Mucosa of descending colon (tissue), 3 donors: ENCODE data around the gene SLC4A4. TPM values are rescaled to one million over a fixed set of nuclear protein-coding genes. Genes with fewer than 3 reads are reported as not detected.
A peak's percentile ranks its signal among the peaks of the same experiment; 100 is the strongest.

Experiments
- ATAC-seq: fragments of 200-7000 bp; cut with Tn5 transposase; one replicate; pipeline ENCODE4 v1.9.1; 2020; ENCODE audit warnings: mild to moderate bottlenecking, moderate library complexity
- DNase-seq, 3 donors: peaks; one replicate each; pipeline ENCODE4 v3.0.0-alpha.2; 2020
- H3K36me3 ChIP-seq: fragments of 200-600 bp; one replicate; pipeline ENCODE4 v1.8.0; 2021; ENCODE audit warnings: low read depth, mild to moderate bottlenecking
- H3K4me1 ChIP-seq: fragments of 200-600 bp; one replicate; pipeline ENCODE4 v1.8.0; 2021; ENCODE audit warnings: low read depth, mild to moderate bottlenecking
- H3K4me3 ChIP-seq: fragments of 200-600 bp; one replicate; pipeline ENCODE4 v1.8.0; 2021; ENCODE audit warnings: mild to moderate bottlenecking
- H3K9me3 ChIP-seq: fragments of 200-600 bp; one replicate; pipeline ENCODE4 v1.8.0; 2021; ENCODE audit warnings: mild to moderate bottlenecking
- intact Hi-C, 2 donors: fragments of 100-400 bp; cut with DNase I in 1 of 2; cut with micrococcal nuclease in 1 of 2; formaldehyde crosslinking; loops; one replicate each; pipeline versions ENCODE4 v1.11.0 to v1.11.1; 2022; cut with DNase I, micrococcal nuclease
- total RNA-seq, 3 donors: library from RNA; stranded (reverse); fragmentation: NEBNext Ultra II Directional in 2 of 3; extraction: Animal tissue kit (Norgen Biotek cat#: 25700) in 2 of 3; gene quantifications; one replicate each; pipeline versions ENCODE4 v1.2.1 to v1.2.4, GENCODE V29; 2021 to 2023
- TF ChIP-seq, protein P1 (sequence below): fragments of 200-600 bp; IDR thresholded peaks from one replicate; pipeline ENCODE4 v1.8.0; 2022; ENCODE audit warnings: antibody characterized with exemption, mild to moderate bottlenecking
- donor health status: DM: no; HTN: no; CAD: no; lungs with moderate emphysema.
- donor health status: DM: no; HTN: no; CAD: no.
- donor health status: DM: no; HTN: yes; CAD: no.

The SLC4A4 gene
- total RNA-seq, 3 donors from 2014 or later: 102 to 248 (median 165) TPM

DNA sequence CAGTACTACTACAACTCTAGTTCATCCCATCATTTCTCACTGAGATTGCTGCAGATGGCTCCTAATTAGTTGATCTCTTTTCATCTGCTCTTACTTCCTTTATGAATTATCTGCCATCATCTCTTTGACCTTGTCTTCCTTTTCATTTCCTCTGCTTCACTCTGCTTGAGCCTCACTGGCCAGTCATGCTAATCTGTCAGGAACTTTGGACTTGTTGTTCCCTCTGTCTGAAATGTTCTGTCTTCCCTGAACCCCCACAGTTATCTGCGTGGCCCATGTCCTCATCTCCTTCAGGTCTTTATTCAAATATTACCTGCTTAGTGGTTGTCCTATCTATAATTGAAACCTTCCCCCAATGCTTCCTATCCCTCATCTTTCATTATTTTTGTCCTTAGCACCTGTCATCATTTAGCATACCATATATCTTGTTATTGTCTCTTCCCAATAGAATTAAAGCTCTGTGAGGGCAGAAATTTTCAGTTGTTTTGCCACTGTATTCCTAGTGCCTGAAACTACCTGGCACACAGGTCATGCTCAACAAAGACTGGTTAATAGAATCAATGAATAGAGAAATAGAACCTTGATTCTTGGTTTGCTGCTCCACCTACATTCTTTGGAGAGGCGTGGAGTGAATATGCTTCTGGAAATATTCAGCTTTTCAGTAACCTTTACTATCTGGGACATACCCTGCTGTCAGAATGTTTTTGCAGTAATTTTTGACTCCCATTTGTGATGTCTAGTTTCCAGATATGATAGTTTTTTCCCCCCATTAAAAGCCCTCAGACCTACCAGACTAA lies 5.0 kb downstream of the SLC4A4 start:
- DNase-seq (no peak), ATAC-seq (peak; percentile 38)
- no peak overlapping the region for H3K4me3 ChIP-seq
- no peaks in the 10 kb centered on the region for H3K9me3 ChIP-seq
- TF ChIP-seq, protein P1, sequence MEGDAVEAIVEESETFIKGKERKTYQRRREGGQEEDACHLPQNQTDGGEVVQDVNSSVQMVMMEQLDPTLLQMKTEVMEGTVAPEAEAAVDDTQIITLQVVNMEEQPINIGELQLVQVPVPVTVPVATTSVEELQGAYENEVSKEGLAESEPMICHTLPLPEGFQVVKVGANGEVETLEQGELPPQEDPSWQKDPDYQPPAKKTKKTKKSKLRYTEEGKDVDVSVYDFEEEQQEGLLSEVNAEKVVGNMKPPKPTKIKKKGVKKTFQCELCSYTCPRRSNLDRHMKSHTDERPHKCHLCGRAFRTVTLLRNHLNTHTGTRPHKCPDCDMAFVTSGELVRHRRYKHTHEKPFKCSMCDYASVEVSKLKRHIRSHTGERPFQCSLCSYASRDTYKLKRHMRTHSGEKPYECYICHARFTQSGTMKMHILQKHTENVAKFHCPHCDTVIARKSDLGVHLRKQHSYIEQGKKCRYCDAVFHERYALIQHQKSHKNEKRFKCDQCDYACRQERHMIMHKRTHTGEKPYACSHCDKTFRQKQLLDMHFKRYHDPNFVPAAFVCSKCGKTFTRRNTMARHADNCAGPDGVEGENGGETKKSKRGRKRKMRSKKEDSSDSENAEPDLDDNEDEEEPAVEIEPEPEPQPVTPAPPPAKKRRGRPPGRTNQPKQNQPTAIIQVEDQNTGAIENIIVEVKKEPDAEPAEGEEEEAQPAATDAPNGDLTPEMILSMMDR: no peak
- no peaks in the 10 kb centered on the region for H3K36me3 ChIP-seq
- intact Hi-C loops: no loop called here
- no peaks in the 10 kb centered on the region for H3K4me1 ChIP-seq

DNA sequence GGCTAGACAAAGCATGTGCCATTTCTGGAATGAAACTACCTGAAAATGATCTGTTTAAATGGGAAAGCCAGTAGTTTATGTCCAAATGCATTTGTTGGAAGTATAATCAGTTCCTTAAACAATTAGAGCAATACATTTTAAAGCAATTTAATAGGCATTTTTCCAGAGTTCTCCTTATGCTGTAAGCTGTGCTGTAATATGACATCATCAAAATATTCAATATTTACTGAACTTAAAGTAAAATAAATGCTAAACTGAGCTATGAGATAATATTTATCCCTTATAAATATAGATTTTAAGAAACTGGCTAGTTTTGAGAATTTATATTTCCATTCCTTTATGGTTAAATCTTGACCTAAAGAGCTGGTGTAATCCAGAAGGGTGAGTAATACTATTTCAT lies 7.9 kb downstream of the SLC4A4 start:
- no peaks in the 10 kb centered on the region for H3K36me3 ChIP-seq
- H3K4me3 ChIP-seq: no peak overlapping the region
- intact Hi-C loops: no loop called here
- TF ChIP-seq, protein P1: no peak
- ATAC-seq: no peak
- no peak for DNase-seq
- no peaks in the 10 kb centered on the region for H3K9me3 ChIP-seq
- no peaks in the 10 kb centered on the region for H3K4me1 ChIP-seq

DNA sequence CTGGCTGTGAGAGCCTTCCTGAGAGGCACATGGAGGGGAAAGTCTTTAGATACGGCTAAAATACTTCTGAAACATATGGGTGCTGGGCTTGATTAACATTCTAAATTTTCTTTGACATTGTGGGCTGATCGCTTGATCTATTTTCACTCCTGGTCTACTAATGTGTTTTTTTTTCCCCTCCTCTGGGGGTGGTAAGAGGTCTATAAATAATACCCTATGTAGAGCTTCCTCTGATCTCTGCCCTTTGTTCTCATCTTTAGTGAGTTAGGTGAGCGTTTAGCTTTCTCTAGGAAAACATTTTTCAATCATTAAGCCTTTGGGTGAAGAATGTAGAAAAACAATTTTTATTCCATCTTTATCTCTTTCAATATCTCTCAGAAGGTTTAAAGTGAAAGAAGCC lies 9.8 kb downstream of the SLC4A4 start:
- no peaks in the 10 kb centered on the region for H3K4me1 ChIP-seq
- H3K9me3 ChIP-seq: no peaks in the 10 kb centered on the region
- TF ChIP-seq, protein P1: no peak
- ATAC-seq: no peak
- no peak for DNase-seq
- H3K4me3 ChIP-seq: no peak overlapping the region
- no peaks in the 10 kb centered on the region for H3K36me3 ChIP-seq
- intact Hi-C loops: no loop called here

DNA sequence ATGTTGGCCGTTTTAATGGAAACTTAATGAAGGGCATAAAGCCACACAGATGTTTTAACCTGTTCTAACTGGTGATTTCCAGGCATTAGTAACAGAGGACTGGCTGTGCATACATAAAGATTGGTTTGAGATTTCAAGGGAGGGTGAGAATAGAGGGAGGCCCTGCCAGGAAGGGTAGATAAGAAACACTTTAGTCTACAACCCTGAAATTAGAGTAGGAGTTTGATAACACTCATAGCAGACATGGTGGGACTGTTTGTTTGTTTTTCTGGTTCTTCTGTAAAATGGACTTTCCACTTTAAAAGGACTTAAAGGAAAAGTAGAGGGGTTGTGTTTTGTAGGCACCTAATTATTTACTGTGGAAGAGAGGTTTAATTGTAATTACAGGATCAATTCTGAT lies 16.2 kb downstream of the SLC4A4 start:
- Histone ChIP-seq H3K9me3 (no peaks in the 10 kb centered on the region), H3K4me1 (no peaks in the 10 kb centered on the region), H3K4me3 (no peak overlapping the region), H3K36me3 (no peaks in the 10 kb centered on the region)
- ATAC-seq: no peak
- DNase-seq: no peak
- TF ChIP-seq, protein P1: no peak
- intact Hi-C loops: no loop called here

DNA sequence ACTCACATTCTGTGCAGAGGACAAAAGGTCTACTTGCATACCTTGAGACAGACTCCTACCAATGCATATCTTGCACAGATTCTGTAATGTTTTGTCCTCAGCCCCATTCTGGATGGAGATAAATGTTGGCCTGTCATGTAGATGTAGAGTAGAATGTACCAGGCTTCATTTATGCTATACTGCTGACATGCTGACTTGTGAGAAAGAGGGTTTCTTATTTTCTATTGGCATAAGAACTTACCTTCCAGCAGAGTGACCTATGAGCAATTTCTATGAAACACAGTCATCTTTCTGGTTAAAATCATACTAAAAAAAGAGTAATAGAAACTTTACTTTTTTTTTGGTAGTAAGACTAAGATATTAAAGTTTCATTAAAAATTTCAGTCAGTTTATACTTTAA lies 17.2 kb downstream of the SLC4A4 start:
- TF ChIP-seq, protein P1: no peak
- no peaks in the 10 kb centered on the region for H3K36me3 ChIP-seq

More for the DNA sequence above, 17.2 kb downstream of the SLC4A4 start:
- intact Hi-C loops: no loop called here
- no peak for ATAC-seq
- Histone ChIP-seq H3K4me1 (no peaks in the 10 kb centered on the region), H3K4me3 (no peak overlapping the region), H3K9me3 (no peaks in the 10 kb centered on the region)
- no peak for DNase-seq
